Memory B cell (primary cell): ENCODE measurements around the gene KRT83.

Experiments used
- ATAC-seq: fragments of 150-1000 bp; cut with Tn5 transposase; 2 replicates; pipeline ENCODE4 v1.10.0; 2021; ENCODE audit warnings: low read depth, mild to moderate bottlenecking, moderate library complexity
- DNase-seq, 2 donors: peaks; one replicate each; pipeline ENCODE4 v3.0.0; 2022; ENCODE audit warnings: low spot score in 2 of 2
- H3K27ac Mint-ChIP-seq: one replicate; pipeline ENCODE4 v1.8.0; 2022; ENCODE audit warnings: mild to moderate bottlenecking, moderate library complexity, mixed read lengths
- H3K27me3 Mint-ChIP-seq: one replicate; pipeline ENCODE4 v1.8.0; 2022; ENCODE audit warnings: mixed read lengths
- H3K36me3 Mint-ChIP-seq: one replicate; pipeline ENCODE4 v1.8.0; 2022; ENCODE audit warnings: mild to moderate bottlenecking, mixed read lengths
- H3K4me1 Mint-ChIP-seq: one replicate; pipeline ENCODE4 v1.8.0; 2022; ENCODE audit warnings: mixed read lengths
- H3K4me3 Mint-ChIP-seq: one replicate; pipeline ENCODE4 v1.8.0; 2022; ENCODE audit warnings: mild to moderate bottlenecking, moderate library complexity, mixed read lengths
- H3K9me3 Mint-ChIP-seq: one replicate; pipeline ENCODE4 v1.8.0; 2022; ENCODE audit warnings: mixed read lengths

Gene KRT83

DNA sequence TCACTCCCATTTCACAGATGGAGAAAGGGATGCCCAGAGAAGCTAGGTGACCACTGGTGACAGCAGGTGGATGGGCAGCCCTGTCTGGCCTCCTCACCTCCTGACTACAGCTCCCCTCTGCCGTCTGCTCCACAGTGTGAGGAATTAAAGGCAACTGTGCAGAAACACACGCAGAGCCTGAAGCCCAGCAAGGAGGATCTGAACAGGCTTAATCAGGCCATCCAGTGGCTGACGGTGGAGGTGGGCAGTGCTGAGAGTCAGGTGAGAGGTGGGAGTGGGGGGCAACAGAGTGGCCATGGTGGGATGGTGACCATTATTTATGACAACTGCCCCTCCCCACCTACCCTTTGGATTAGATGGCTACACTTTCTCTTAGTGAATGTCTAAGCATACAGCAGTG lies 45.5 kb downstream of the KRT83 start:
- H3K4me1 Mint-ChIP-seq: peaks cover 2% of the 10 kb centered on the region
- H3K27me3 Mint-ChIP-seq: peaks cover 31% of the 10 kb centered on the region
- DNase-seq: no peak
- H3K36me3 Mint-ChIP-seq: no peaks in the 10 kb centered on the region
- no peak overlapping the region for H3K27ac Mint-ChIP-seq
- no peaks in the 10 kb centered on the region for H3K9me3 Mint-ChIP-seq
- H3K4me3 Mint-ChIP-seq: no peak overlapping the region
- ATAC-seq: no peak

DNA sequence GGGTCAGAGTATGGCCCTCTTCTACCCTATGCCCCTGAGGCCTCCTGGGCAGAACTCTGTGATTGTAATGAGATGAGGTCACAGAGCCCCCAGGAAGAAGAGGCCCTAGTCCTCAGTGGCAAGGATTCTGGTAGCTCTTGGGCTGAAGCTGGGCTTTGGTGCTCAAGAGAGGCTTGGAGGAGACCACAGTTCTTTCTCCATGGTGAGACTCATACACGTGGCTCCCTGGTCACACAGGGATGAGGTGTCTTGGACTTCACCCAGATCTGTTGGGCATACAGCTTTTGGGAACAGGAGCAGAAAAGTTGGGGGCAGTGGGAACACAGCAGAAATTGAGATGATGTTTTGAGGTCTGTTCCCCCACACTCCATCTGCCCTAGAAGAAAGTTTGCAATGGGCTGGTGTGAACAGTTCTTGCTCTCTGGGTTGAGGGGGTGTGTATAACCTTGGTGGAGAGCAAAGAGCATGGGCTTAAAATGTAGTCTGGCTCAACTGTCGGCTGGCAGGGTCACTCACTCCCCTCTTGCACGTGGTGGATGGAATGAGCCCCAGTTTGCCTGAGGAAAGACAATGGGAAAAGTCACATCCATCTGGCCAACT lies 46.6 kb downstream of the KRT83 start, which contains the start of gene KRT86:
Gene KRT86, plus strand, starts transcription at position 125 of the 600 bp plus-strand sequence. CDS start 27,272 bp downstream, outside the sequence.
- Mint-ChIP-seq H3K9me3 (no peaks in the 10 kb centered on the region), H3K27me3 (peaks cover 30% of the 10 kb centered on the region), H3K36me3 (no peaks in the 10 kb centered on the region), H3K4me3 (no peak within 1 kb of the TSS), H3K27ac (no peak within 1 kb of the TSS), H3K4me1 (peaks cover 2% of the 10 kb centered on the region)
- DNase-seq (no peak), ATAC-seq (no peak)

DNA sequence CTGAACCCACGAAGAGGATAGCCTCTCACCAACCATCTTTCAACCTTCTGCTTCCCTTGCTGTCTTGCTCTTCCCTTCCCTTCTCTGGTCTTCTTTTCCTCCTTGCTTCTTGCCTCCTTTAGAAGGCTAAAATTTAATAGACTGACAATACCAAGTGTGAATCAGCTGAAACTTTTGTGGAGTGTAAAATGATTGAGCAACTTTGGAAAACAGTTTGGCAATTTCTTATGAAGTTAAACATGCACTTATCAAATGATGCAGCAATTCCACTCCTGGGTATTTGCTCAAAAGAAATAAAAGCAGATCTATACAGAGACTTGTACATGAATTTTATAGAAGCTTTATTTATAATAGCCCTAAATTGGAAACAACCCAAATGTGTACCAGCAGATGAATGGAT lies 50.0 kb downstream of the KRT83 start:
- Mint-ChIP-seq H3K4me1 (no peaks in the 10 kb centered on the region), H3K36me3 (no peaks in the 10 kb centered on the region), H3K27me3 (peaks cover 23% of the 10 kb centered on the region), H3K4me3 (no peak overlapping the region), H3K27ac (no peak overlapping the region), H3K9me3 (no peaks in the 10 kb centered on the region)
- no peak for DNase-seq
- ATAC-seq: no peak

DNA sequence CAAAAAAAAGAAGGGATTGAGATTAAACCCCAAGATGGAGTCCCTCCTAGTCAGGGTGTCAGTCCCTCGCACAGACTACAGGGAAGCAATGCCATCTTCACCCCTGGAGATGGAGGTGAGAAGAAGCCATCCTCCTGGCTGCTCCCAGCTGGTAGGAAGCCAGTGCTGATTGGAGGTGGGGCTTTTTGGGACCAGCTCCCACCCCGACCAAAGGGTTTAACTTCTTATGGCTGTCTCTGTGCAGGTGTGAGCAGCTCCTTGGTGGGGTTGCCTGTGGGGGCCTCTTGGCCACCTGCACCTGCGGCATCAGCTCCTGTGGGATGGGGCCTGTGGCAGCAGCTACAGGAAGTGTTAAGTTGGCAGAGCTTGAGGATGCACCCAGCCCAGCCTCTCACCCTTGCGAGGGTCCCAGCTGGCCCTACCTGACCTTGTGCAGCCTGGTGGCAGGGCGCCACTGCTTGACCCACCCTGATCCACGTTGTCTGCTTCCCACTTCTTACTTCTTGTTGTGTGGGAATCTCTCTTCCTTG lies 50.6 kb downstream of the KRT83 start:
- Mint-ChIP-seq H3K36me3 (no peaks in the 10 kb centered on the region), H3K4me3 (no peak overlapping the region), H3K27ac (no peak overlapping the region), H3K4me1 (no peaks in the 10 kb centered on the region), H3K27me3 (peaks cover 22% of the 10 kb centered on the region), H3K9me3 (no peaks in the 10 kb centered on the region)
- DNase-seq (no peak), ATAC-seq (no peak)

DNA sequence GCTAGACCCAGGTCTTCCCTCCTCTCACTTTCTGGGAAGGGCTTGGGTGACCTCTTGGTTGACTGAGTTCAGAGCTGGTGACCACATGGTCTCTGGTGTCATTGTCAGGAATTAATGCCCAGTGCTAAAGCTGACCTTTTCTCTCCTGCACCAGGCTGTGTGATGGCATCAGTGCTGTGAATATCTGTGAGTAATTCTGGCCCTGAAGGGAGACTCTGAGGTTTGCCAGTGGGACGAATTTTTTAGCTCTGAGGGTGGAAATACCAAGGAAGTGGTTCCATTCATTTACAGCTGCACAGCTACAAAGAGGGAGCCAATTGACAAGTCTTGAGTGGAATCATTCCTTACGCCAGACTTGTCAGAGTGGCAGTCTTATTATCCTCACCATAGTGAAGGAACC lies 53.0 kb downstream of the KRT83 start:
- peaks cover 11% of the 10 kb centered on the region for H3K27me3 Mint-ChIP-seq
- ATAC-seq (no peak), DNase-seq (no peak)
- no peaks in the 10 kb centered on the region for H3K4me1 Mint-ChIP-seq
- H3K27ac Mint-ChIP-seq: no peak overlapping the region
- H3K36me3 Mint-ChIP-seq: no peaks in the 10 kb centered on the region
- H3K4me3 Mint-ChIP-seq: no peak overlapping the region
- no peaks in the 10 kb centered on the region for H3K9me3 Mint-ChIP-seq

DNA sequence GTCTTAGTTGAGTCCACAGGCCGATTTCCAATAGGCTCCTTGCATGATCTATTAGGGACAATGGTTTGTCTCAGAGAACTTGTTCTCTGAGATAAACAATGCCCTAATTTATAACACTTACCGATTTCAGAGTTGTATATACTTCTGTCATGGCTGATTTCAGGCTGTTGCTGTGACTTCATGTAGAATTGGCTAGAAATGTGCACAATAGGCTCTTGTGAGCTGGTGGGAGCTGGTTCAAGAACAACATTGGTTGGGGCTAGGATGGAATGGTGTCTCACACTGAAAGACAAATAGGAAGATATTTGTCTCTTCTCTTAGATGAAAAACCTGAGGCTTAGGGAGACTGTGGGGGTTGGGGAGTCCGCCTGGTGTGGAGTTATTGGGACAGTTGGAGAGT lies 53.5 kb downstream of the KRT83 start:
- H3K36me3 Mint-ChIP-seq: no peaks in the 10 kb centered on the region
- H3K9me3 Mint-ChIP-seq: no peaks in the 10 kb centered on the region
- DNase-seq (no peak), ATAC-seq (no peak)
- peaks cover 11% of the 10 kb centered on the region for H3K27me3 Mint-ChIP-seq
- no peak overlapping the region for H3K4me3 Mint-ChIP-seq
- no peaks in the 10 kb centered on the region for H3K4me1 Mint-ChIP-seq
- H3K27ac Mint-ChIP-seq: no peak overlapping the region

DNA sequence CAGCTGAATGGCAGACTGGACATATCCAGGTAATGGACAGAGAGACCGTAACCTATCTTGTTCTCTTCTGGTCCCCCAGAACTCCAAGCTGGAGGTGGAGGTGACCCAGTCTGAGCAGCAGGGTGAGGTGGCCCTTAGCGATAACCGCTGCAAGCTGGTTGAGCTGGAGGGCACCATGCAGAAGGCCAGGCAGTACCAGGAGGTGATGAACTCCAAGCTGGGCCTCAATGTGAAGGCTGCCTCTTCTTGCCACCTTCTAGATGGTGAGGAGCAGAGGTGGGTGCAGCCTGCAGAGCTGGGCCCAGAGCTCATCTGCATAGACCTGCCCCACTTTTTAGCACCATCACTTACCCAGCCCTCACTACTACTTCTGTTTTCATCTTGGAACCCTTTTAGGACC lies 53.9 kb downstream of the KRT83 start:
- no peak for DNase-seq
- ATAC-seq: no peak
- no peaks in the 10 kb centered on the region for H3K36me3 Mint-ChIP-seq
- no peaks in the 10 kb centered on the region for H3K4me1 Mint-ChIP-seq
- no peak overlapping the region for H3K4me3 Mint-ChIP-seq
- H3K9me3 Mint-ChIP-seq: peaks cover 1% of the 10 kb centered on the region
- H3K27ac Mint-ChIP-seq: no peak overlapping the region
- peaks cover 12% of the 10 kb centered on the region for H3K27me3 Mint-ChIP-seq

DNA sequence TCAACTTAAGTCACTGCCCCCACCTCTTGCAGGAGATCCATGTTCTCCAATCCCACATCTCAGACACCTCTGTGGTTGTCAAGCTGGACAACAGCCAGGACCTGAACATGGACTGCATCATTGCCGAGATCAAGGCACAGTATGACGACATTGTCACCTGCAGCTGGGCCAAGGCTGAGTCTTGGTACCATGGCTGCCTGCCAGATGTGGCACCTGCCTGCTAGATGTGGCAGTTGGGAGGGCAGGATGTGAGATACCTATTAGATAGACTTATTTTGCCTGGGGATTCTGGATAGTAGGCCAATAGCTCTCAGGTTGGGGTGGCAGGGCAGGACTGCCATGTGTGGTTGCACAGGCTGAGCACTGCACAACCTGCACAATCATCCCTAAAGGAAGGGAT lies 54.7 kb downstream of the KRT83 start:
- H3K4me3 Mint-ChIP-seq: no peak overlapping the region
- peaks cover 16% of the 10 kb centered on the region for H3K27me3 Mint-ChIP-seq
- ATAC-seq: no peak
- H3K4me1 Mint-ChIP-seq: no peaks in the 10 kb centered on the region
- H3K9me3 Mint-ChIP-seq: peaks cover 1% of the 10 kb centered on the region
- DNase-seq: no peak
- no peak overlapping the region for H3K27ac Mint-ChIP-seq
- no peaks in the 10 kb centered on the region for H3K36me3 Mint-ChIP-seq

DNA sequence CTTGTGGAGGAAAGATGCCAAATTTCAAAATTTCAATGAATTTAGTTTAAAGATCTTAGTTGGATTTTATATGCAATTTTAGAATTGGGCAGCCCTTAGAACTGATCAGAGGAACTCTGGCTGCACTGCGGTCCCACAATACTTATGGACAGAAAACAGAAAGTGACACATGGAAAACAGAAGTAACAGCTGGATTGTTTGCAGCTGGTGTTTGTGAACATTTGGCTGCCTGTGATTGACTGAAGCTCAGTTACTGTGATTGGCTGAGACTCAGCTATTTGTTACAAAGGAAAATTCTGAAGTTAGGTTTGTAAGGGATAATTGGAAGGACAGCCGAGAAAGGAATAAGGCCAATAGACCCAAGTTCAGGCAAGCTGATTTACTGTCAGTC lies 56.8 kb downstream of the KRT83 start:
- ATAC-seq (no peak), DNase-seq (no peak)
- Mint-ChIP-seq H3K4me3 (no peak overlapping the region), H3K36me3 (no peaks in the 10 kb centered on the region), H3K4me1 (no peaks in the 10 kb centered on the region), H3K9me3 (peaks cover 1% of the 10 kb centered on the region), H3K27me3 (peaks cover 11% of the 10 kb centered on the region), H3K27ac (no peak overlapping the region)
